OCI-LY3 (cell line): ENCODE data around the gene KANSL1.

ENCODE experiments used
- H2AFZ ChIP-seq: fragments of 200-600, 300-600 bp; shearing (Covaris generic); 2 replicates; pipeline ENCODE4 v1.6.0; 2014; ENCODE audit warnings: antibody characterized with exemption, low read depth, low read length
- H3K27ac ChIP-seq: fragments of 200-600, 300-600 bp; sonication (generic); 2 replicates; pipeline ENCODE4 v1.5.1; 2014; ENCODE audit warnings: mild to moderate bottlenecking, low read length, moderate library complexity, mixed read lengths
- H3K27me3 ChIP-seq: fragments of 200-600, 300-600 bp; sonication (generic); 2 replicates; pipeline ENCODE4 v1.6.1; 2014; ENCODE audit warnings: low read depth, low read length, mixed read lengths
- H3K36me3 ChIP-seq: fragments of 200-600, 300-600 bp; sonication (generic); replicated peaks from 2 replicates; pipeline ENCODE3; 2014; ENCODE audit warnings: low read depth, low read length, mixed read lengths
- H3K4me1 ChIP-seq: fragments of 300-600, 200-600 bp; sonication (generic); 2 replicates; pipeline ENCODE4 v1.6.1; 2014; ENCODE audit warnings: low read length, mixed read lengths
- H3K4me2 ChIP-seq: fragments of 200-600, 300-600 bp; sonication (generic); 2 replicates; pipeline ENCODE4 v1.6.1; 2014; ENCODE audit warnings: low read length, mixed read lengths
- H3K4me3 ChIP-seq: fragments of 300-600, 200-600 bp; sonication (generic); 2 replicates; pipeline ENCODE4 v1.5.1; 2014; ENCODE audit warnings: antibody characterized with exemption, mild to moderate bottlenecking, low read length, moderate library complexity
- H3K79me2 ChIP-seq: fragments of 300-600, 200-600 bp; shearing (Covaris generic); 2 replicates; pipeline ENCODE4 v1.6.1; 2014; ENCODE audit warnings: mild to moderate bottlenecking, low read length, mixed read lengths
- H3K9ac ChIP-seq: fragments of 300-600, 200-600 bp; shearing (Covaris generic); 2 replicates; pipeline ENCODE4 v1.6.0; 2014; ENCODE audit warnings: mild to moderate bottlenecking, low read length, moderate library complexity
- H3K9me3 ChIP-seq: fragments of 200-600, 300-600 bp; shearing (Covaris generic); 2 replicates; pipeline ENCODE4 v1.6.1; 2014; ENCODE audit warnings: low read length, mixed read lengths; ENCODE audit not compliant: insufficient read depth
- H4K20me1 ChIP-seq: fragments of 200-600, 300-600 bp; sonication (generic); 2 replicates; pipeline ENCODE4 v1.6.1; 2016; ENCODE audit warnings: low read length, mixed read lengths; ENCODE audit not compliant: insufficient read depth
- CTCF ChIP-seq: fragments of 200-600, 300-600 bp; sonication (generic); IDR thresholded peaks from 2 replicates; pipeline ENCODE4 v1.5.1; 2014; ENCODE audit warnings: antibody characterized with exemption, low read length, low read depth
- EZH2phosphoT487 ChIP-seq: fragments of 200-600 bp; shearing (Covaris generic); IDR thresholded peaks from 2 replicates; pipeline ENCODE4 v1.6.1; 2018; ENCODE audit warnings: antibody characterized with exemption, mixed run types, low read depth

Gene KANSL1

GRCh38 chr17:46000757-46001156 lies 192.5 kb downstream of the KANSL1 start:
- Histone ChIP-seq H3K27me3 (no peaks in the 10 kb centered on the region), H3K36me3 (no peaks in the 10 kb centered on the region), H3K4me1 (no peaks in the 10 kb centered on the region), H3K4me2 (no peak overlapping the region), H3K27ac (no peak overlapping the region), H2AFZ (no peak overlapping the region), H3K9me3 (no peaks in the 10 kb centered on the region), H3K9ac (no peak overlapping the region), H3K4me3 (no peak overlapping the region), H3K79me2 (no peaks in the 10 kb centered on the region), H4K20me1 (no peaks in the 10 kb centered on the region)
- TF ChIP-seq EZH2phosphoT487 (no peak), CTCF (no peak)

- H3K27ac ChIP-seq = no peak overlapping the region
- no peaks in the 10 kb centered on the region for H3K9me3 ChIP-seq
- H4K20me1 ChIP-seq = no peaks in the 10 kb centered on the region
- H3K4me3 ChIP-seq = no peak overlapping the region
- H2AFZ ChIP-seq = no peak overlapping the region
- no peaks in the 10 kb centered on the region for H3K79me2 ChIP-seq
- no peak overlapping the region for H3K9ac ChIP-seq
- H3K36me3 ChIP-seq = no peaks in the 10 kb centered on the region
- H3K4me1 ChIP-seq = no peaks in the 10 kb centered on the region
- H3K27me3 ChIP-seq = no peaks in the 10 kb centered on the region
- H3K4me2 ChIP-seq = no peak overlapping the region
- TF ChIP-seq EZH2phosphoT487 (no peak), CTCF (no peak)
These were observed 192.9 kb downstream of the KANSL1 start for GRCh38 chr17:46000292-46000691.

- no peaks in the 10 kb centered on the region for H3K4me1 ChIP-seq
- H3K79me2 ChIP-seq = no peaks in the 10 kb centered on the region
- TF ChIP-seq EZH2phosphoT487 (no peak), CTCF (no peak)
- no peak overlapping the region for H2AFZ ChIP-seq
- H3K9me3 ChIP-seq = no peaks in the 10 kb centered on the region
- H3K27ac ChIP-seq = no peak overlapping the region
- no peak overlapping the region for H3K9ac ChIP-seq
- H4K20me1 ChIP-seq = no peaks in the 10 kb centered on the region
- H3K4me3 ChIP-seq = no peak overlapping the region
- no peaks in the 10 kb centered on the region for H3K36me3 ChIP-seq
- H3K27me3 ChIP-seq = no peaks in the 10 kb centered on the region
- H3K4me2 ChIP-seq = no peak overlapping the region
These were observed 193.3 kb downstream of the KANSL1 start for GRCh38 chr17:45999900-46000290.

GRCh38 chr17:45998987-45999899 lies 194.0 kb downstream of the KANSL1 start, which contains the start of gene STH:
Gene STH, plus strand, starts transcription at chr17:45999250. Its CDS starts 30 bp downstream, at chr17:45999280.
- H4K20me1 ChIP-seq = no peaks in the 10 kb centered on the region
- no peak within 1 kb of the TSS for H3K9ac ChIP-seq
- no peaks in the 10 kb centered on the region for H3K4me1 ChIP-seq
- no peak within 1 kb of the TSS for H3K27ac ChIP-seq
- H3K36me3 ChIP-seq = no peaks in the 10 kb centered on the region
- no peaks in the 10 kb centered on the region for H3K27me3 ChIP-seq
- TF ChIP-seq CTCF = no peak
- no peak for TF ChIP-seq EZH2phosphoT487
- H2AFZ ChIP-seq = no peak within 1 kb of the TSS
- H3K79me2 ChIP-seq = no peaks in the 10 kb centered on the region
- H3K9me3 ChIP-seq = no peaks in the 10 kb centered on the region
- H3K4me2 ChIP-seq = no peak within 1 kb of the TSS
- no peak within 1 kb of the TSS for H3K4me3 ChIP-seq
